SK-N-SH treated with all-trans-retinoic acid at 6 μM for 48 hours (cell line): Measurements from ENCODE around the gene ST6GALNAC4.
A peak's percentile ranks its signal among the peaks of the same experiment; 100 is the strongest.

Experiments
- ATAC-seq: fragments of 200-7000 bp; cut with Tn5 transposase; 3 replicates; pipeline ENCODE4 v1.9.1; 2020; ENCODE audit warnings: mild to moderate bottlenecking, moderate library complexity
- BACH2 ChIP-seq: fragments of 250-450 bp; sonication (Bioruptor Pico); IDR thresholded peaks from 2 replicates; pipeline ENCODE4 v1.9.0; 2021; ENCODE audit warnings: mild to moderate bottlenecking, borderline replicate concordance
- CSDC2 ChIP-seq: fragments of 250-450 bp; sonication (Bioruptor Pico); IDR thresholded peaks from 2 replicates; pipeline ENCODE4 v1.5.0; 2020; ENCODE audit warnings: mild to moderate bottlenecking, moderate library complexity
- CSRNP3 ChIP-seq: fragments of 250-450 bp; sonication (Bioruptor Pico); IDR thresholded peaks from 2 replicates; pipeline ENCODE4 v1.5.1; 2021; ENCODE audit warnings: mild to moderate bottlenecking, moderate library complexity
- ISL1 ChIP-seq: fragments of 250-450 bp; sonication (Bioruptor Pico); IDR thresholded peaks from 2 replicates; pipeline ENCODE4 v2.1.2; 2022; ENCODE audit warnings: mild to moderate bottlenecking, moderate library complexity
- PPARA ChIP-seq: fragments of 250-450 bp; sonication (Bioruptor Pico); IDR thresholded peaks from 2 replicates; pipeline ENCODE4 v1.5.0; 2020; ENCODE audit warnings: mild to moderate bottlenecking, borderline replicate concordance
- RARB ChIP-seq: fragments of 250-450 bp; sonication (Bioruptor Pico); IDR thresholded peaks from 2 replicates; pipeline ENCODE4 v1.8.0; 2021; ENCODE audit warnings: mild to moderate bottlenecking, moderate library complexity
- TCF4 ChIP-seq: fragments of 250-450 bp; sonication (Bioruptor Pico); IDR thresholded peaks from 2 replicates; pipeline ENCODE4 v1.8.0; 2021; ENCODE audit warnings: mild to moderate bottlenecking, moderate library complexity, borderline replicate concordance
- TOX ChIP-seq: fragments of 250-450 bp; sonication (Bioruptor Pico); IDR thresholded peaks from 2 replicates; pipeline ENCODE4 v1.8.0; 2021; ENCODE audit warnings: mild to moderate bottlenecking, moderate library complexity, borderline replicate concordance
- ZFP3 ChIP-seq: fragments of 250-450 bp; sonication (Bioruptor Pico); IDR thresholded peaks from 2 replicates; pipeline ENCODE4 v1.5.0; 2020; ENCODE audit warnings: mild to moderate bottlenecking, moderate library complexity
- ZFP30 ChIP-seq: fragments of 450-650 bp; formaldehyde crosslinking; IDR thresholded peaks from 2 replicates; pipeline ENCODE4 v1.5.0; 2022; ENCODE audit warnings: mild to moderate bottlenecking, moderate library complexity
- ZNF565 ChIP-seq: fragments of 450-650 bp; formaldehyde crosslinking; conservative IDR thresholded peaks from 2 replicates; pipeline ENCODE4 v1.5.0; 2020; ENCODE audit warnings: low read depth, mild to moderate bottlenecking, moderate library complexity
- ZNF70 ChIP-seq: fragments of 450-650 bp; formaldehyde crosslinking; IDR thresholded peaks from 2 replicates; pipeline ENCODE4 v1.5.0; 2020; ENCODE audit warnings: mild to moderate bottlenecking, moderate library complexity
- ZNF8 ChIP-seq: fragments of 450-650 bp; formaldehyde crosslinking; IDR thresholded peaks from 2 replicates; pipeline ENCODE4 v1.5.0; 2020; ENCODE audit warnings: mild to moderate bottlenecking, moderate library complexity
- TF ChIP-seq, protein P1 (sequence below): fragments of 250-450 bp; sonication (Bioruptor Pico); IDR thresholded peaks from 2 replicates; pipeline ENCODE4 v1.5.1; 2020; ENCODE audit warnings: low read depth, mild to moderate bottlenecking, moderate library complexity
- TF ChIP-seq, protein P2 (sequence below): fragments of 250-450 bp; sonication (Bioruptor Pico); IDR thresholded peaks from 2 replicates; pipeline ENCODE4 v1.8.0; 2021; ENCODE audit warnings: low read depth, mild to moderate bottlenecking, moderate library complexity, borderline replicate concordance
- TF ChIP-seq, protein P3 (sequence below): fragments of 250-450 bp; sonication (Bioruptor Pico); IDR thresholded peaks from 2 replicates; pipeline ENCODE4 v1.5.0; 2020; ENCODE audit warnings: mild to moderate bottlenecking, moderate library complexity

Gene ST6GALNAC4

GRCh38 chr9:127924736-127925444, 8.0 kb upstream of the ST6GALNAC4 start:
- ATAC-seq: no peak
- no peak for TF ChIP-seq ZNF70 (CRISPR knock-in tag)

GRCh38 chr9:127923771-127924170, 6.9 kb upstream of the ST6GALNAC4 start:
- TF ChIP-seq ZNF8: no peak
- no peak for TF ChIP-seq CSDC2 (CRISPR knock-in tag)
- no peak for TF ChIP-seq RARB (CRISPR knock-in tag)
- TF ChIP-seq ZNF565 (CRISPR knock-in tag): no peak
- no peak for TF ChIP-seq CSRNP3 (CRISPR knock-in tag)
- TF ChIP-seq ZFP30: no peak
- TF ChIP-seq BACH2 (CRISPR knock-in tag): no peak
- no peak for TF ChIP-seq ZFP3
- no peak for TF ChIP-seq ISL1
- no peak for TF ChIP-seq PPARA (CRISPR knock-in tag)
- TF ChIP-seq ZNF70 (CRISPR knock-in tag): no peak
- no peak for TF ChIP-seq TOX (CRISPR knock-in tag)
- TF ChIP-seq, protein P1, sequence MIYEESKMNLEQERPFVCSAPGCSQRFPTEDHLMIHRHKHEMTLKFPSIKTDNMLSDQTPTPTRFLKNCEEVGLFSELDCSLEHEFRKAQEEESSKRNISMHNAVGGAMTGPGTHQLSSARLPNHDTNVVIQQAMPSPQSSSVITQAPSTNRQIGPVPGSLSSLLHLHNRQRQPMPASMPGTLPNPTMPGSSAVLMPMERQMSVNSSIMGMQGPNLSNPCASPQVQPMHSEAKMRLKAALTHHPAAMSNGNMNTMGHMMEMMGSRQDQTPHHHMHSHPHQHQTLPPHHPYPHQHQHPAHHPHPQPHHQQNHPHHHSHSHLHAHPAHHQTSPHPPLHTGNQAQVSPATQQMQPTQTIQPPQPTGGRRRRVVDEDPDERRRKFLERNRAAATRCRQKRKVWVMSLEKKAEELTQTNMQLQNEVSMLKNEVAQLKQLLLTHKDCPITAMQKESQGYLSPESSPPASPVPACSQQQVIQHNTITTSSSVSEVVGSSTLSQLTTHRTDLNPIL (CRISPR knock-in tag): no peak
- TF ChIP-seq, protein P2, sequence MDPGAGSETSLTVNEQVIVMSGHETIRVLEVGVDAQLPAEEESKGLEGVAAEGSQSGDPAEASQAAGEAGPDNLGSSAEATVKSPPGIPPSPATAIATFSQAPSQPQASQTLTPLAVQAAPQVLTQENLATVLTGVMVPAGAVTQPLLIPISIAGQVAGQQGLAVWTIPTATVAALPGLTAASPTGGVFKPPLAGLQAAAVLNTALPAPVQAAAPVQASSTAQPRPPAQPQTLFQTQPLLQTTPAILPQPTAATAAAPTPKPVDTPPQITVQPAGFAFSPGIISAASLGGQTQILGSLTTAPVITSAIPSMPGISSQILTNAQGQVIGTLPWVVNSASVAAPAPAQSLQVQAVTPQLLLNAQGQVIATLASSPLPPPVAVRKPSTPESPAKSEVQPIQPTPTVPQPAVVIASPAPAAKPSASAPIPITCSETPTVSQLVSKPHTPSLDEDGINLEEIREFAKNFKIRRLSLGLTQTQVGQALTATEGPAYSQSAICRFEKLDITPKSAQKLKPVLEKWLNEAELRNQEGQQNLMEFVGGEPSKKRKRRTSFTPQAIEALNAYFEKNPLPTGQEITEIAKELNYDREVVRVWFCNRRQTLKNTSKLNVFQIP: no peak
- TF ChIP-seq TCF4 (CRISPR knock-in tag): no peak
- ATAC-seq: peak; percentile 35

- TF ChIP-seq, protein P3, sequence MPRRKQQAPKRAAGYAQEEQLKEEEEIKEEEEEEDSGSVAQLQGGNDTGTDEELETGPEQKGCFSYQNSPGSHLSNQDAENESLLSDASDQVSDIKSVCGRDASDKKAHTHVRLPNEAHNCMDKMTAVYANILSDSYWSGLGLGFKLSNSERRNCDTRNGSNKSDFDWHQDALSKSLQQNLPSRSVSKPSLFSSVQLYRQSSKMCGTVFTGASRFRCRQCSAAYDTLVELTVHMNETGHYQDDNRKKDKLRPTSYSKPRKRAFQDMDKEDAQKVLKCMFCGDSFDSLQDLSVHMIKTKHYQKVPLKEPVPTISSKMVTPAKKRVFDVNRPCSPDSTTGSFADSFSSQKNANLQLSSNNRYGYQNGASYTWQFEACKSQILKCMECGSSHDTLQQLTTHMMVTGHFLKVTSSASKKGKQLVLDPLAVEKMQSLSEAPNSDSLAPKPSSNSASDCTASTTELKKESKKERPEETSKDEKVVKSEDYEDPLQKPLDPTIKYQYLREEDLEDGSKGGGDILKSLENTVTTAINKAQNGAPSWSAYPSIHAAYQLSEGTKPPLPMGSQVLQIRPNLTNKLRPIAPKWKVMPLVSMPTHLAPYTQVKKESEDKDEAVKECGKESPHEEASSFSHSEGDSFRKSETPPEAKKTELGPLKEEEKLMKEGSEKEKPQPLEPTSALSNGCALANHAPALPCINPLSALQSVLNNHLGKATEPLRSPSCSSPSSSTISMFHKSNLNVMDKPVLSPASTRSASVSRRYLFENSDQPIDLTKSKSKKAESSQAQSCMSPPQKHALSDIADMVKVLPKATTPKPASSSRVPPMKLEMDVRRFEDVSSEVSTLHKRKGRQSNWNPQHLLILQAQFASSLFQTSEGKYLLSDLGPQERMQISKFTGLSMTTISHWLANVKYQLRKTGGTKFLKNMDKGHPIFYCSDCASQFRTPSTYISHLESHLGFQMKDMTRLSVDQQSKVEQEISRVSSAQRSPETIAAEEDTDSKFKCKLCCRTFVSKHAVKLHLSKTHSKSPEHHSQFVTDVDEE (CRISPR knock-in tag): no peak
- no peak for ATAC-seq
Measured at GRCh38 chr9:127923046-127923445, 6.2 kb upstream of the ST6GALNAC4 start.

DNA sequence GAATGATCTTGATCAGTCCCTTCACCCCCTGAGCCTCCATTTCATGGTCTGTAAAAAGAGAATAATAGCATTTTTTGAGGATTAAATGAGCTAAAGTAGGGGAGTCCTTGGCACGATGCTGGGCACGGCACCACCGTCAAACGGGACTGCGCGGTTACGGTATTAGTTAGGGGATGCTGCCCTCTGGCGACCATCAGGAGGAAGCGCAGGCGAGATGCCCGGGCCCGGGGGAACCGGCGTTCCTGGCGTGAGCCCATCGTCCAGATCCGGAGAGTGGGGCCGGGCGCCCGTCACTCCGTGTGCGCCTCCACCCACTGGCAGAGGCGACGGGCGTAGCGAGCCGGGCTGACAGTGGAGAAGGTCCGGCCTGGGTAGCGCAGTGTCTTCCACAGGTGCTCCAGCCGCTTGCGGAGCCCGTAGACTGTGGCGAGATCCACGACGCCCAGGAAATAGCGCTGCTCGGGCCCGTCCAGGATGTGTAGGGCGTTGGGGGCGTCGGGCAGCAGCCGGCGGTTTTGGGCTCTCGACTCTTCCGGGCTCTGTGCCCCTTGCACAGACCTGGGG, 4.8 kb upstream of the ST6GALNAC4 start:
- peak; percentile 25 for ATAC-seq
- TF ChIP-seq, protein P3 (CRISPR knock-in tag): 0 out of 2 replicates have a peak, but pooled peaks have one; percentile 23
- TF ChIP-seq BACH2 (CRISPR knock-in tag): no peak
